GM12872 (cell line): ENCODE data around the gene KCTD11.

ENCODE experiments used
- TF ChIP-seq, protein P1 (sequence below): IDR thresholded peaks from 3 replicates; pipeline ENCODE4 v1.5.1; 2011; ENCODE audit warnings: low read depth, mild to moderate bottlenecking, low read length, moderate library complexity; ENCODE audit not compliant: insufficient read depth

KCTD11 gene

DNA sequence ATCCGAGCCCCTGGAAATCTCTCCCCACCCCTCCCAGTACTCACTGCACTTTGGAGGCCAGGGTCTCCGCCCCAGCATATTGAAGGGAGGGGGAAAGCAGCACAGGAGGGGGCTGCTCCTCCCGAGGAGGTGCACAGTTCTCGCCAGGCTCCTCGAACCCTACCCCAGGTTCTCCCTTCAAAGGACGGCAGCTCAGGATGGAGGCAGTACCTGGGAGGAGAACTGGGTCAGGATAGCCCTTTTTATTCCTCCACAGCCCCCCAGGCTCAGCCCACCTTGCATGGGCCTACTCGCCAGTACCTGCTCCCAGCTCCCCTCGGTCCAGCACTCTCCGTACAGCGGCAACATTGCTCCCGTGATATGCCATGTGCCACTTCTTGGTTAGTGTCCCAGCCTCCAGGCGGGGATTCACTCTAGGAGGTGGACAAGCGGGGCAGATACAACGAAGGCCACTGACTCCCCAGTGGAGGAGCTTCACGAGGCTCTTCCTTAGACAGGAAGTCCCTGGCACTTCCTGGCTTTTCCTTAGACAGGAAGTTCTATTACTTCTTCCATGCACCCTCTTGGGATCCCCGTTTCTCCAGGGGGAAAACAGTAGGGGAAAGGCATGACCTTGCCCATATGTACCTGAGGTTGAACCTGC lies 34.7 kb upstream of the KCTD11 start:
- TF ChIP-seq, protein P1, sequence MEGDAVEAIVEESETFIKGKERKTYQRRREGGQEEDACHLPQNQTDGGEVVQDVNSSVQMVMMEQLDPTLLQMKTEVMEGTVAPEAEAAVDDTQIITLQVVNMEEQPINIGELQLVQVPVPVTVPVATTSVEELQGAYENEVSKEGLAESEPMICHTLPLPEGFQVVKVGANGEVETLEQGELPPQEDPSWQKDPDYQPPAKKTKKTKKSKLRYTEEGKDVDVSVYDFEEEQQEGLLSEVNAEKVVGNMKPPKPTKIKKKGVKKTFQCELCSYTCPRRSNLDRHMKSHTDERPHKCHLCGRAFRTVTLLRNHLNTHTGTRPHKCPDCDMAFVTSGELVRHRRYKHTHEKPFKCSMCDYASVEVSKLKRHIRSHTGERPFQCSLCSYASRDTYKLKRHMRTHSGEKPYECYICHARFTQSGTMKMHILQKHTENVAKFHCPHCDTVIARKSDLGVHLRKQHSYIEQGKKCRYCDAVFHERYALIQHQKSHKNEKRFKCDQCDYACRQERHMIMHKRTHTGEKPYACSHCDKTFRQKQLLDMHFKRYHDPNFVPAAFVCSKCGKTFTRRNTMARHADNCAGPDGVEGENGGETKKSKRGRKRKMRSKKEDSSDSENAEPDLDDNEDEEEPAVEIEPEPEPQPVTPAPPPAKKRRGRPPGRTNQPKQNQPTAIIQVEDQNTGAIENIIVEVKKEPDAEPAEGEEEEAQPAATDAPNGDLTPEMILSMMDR, result no peak

DNA sequence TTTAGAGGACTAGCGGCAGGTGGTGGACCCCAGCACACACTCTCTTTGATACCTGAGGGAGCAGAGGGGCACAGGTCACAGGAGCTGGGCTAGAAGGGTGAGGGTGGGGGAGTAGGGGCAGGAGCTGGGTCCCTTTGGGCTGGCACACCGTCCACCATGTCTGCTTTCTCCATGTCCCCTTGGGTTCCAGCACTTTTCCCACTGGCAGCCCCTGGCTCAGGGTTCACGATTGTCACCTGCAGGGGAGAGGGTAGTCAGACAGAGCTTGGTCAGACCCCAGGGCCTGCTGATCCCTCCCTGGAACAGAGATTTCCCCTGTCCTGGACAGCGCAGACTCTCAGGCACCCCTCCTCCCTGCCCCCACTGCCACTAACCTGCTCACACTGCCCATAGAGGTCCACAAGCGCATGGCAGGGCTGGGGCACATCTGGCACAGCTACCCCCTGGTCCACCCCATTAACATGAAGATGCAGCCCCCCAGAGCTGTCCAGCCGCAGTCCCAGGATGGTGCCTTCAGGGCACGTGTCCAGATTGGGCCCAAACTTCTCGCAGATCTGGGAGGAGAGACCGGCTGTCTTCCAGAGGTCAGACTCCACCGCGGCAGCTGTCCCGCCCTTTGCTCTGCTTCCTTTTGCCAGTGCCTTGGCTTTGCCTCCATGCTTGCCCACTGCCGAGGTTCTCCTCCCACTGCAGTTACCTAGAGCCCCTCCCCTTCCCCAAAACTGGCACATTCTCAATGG lies 33.7 kb upstream of the KCTD11 start:
- TF ChIP-seq, protein P1, result no peak

DNA sequence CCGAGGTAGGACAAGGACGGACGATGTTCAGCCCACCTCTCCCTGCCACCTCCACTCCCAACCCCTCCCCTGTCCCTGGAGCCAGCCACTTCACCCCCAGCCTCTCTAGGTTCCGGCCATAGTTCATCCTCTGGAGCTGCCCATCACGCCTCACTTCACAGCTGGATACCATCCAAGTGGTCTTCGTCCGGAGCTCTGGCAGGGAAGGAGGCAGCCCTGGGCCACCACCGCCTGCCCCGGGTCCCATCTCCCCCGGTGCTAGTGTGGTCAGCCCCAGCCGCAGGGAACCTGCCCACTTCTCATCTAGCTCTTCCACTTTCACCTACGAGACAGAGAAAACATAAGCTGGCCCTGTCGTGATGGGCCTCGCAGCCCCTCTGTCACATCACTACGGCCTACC lies 30.5 kb upstream of the KCTD11 start:
- TF ChIP-seq, protein P1, result no peak

DNA sequence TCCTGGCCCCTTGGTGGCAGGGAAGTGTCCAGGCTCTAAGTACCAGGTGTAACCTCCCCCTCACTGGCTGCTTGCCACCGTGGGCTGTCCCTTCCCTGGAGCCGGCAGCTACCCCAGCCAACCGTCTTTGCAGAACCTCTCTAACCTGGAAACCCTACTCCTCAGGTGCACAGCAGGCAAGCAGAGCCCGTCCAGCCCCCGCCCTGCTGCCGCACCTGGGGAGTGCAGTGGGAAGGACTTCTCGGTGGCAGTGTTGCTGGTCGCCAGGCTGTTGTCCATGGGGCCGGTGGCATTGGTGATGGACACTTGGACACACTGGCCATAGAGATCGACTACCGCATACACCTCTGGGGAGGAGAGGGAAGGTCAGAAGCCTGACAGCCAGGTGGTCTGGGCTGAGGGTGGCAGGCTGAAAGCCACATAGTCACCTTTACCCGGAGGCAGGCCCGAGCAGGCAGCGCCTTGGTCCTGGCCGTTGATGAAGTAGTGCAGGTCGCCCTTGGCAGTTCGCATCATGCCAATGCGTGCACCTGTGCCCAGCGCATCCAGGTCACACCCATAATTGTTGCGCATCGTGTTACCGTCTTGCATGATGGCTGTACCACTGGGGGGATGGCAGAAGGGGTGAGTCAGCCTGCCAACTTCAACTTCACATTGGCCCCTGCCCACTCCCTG lies 29.3 kb upstream of the KCTD11 start:
- TF ChIP-seq, protein P1, result no peak

DNA sequence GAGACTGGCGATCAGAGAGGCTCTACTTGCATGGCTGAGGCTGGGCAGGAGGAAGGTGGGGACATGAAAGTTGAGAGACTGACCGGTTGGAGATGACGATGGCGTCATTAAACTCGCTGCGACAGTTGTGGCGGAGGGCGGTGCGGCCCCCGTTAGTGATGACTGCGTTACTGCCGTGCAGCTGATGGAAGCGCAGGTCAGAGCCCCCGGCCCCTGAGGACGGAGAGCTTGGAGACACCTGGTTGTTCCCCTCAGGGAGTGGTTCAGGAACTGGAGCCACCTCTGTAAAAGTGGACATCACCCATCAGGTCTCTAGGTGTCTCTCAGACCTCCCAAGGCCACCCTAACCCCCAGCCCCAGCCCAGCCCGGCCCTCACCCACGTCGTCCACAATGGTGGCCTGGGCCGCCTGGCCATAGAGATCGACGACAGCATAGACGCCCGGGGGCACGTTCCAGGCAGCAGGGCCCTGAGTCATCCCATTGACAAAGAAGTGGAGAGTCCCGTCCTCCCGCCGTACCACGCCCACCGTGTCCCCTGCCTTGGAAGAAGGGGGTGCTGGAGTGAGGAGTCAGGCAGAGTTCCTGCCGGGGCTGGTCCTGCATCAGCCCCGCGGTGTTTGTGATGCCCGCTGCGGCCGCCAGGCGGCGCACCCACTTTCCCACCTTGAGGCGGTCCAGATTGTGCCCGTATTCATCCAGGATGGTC lies 28.1 kb upstream of the KCTD11 start:
- TF ChIP-seq, protein P1, result peak; percentile 100

DNA sequence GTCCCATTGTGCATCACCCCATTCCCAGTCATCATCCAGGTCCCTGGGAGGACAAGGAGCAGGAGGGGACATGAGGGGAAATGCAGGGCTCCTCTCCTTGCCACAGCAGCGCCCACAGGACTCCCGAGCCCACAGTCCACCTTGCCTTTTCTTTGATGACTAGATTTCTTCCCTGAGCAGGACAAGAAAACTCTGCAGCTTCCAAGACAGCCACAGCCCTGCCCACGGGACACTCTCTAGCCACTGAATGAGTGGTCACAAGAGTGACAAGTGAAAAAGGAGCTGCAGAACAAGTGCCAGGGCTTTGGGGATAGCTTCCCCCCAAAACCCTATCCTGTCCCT lies 27.6 kb upstream of the KCTD11 start:
- TF ChIP-seq, protein P1, result no peak

DNA sequence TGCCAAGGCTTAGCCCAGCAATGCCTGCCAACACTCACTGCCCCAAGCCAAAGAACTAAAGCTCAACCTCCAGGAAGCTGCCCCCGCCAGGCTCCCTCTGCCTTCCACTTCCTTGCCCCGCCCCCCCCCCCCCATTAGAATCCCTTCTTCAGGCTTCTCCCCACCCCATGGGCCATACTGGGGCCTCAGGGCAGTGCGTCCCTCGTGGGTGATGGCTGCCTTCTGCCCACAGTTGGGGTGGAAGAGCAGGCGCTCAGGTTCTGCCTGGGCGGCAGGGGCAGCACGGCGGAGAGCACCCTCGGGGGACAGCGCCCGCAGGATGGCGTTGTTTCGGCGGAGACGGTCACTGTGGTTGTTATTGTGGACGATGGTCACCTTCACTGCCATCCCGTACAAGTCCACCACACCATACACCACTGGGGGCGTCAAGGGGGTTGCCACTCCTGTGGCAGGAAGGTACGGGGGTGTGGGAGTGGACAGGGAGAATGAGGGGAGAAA lies 26.9 kb upstream of the KCTD11 start:
- TF ChIP-seq, protein P1, result no peak
